ENCODE measurements around the gene KLF5. TPM values are rescaled to one million over a fixed set of nuclear protein-coding genes. Genes with fewer than 3 reads are reported as not detected.
A peak's percentile ranks its signal among the peaks of the same experiment; 100 is the strongest.
"Not testable (repeated sequence)": the region's sequence is repeated elsewhere in the genome, so short reads cannot be mapped to it uniquely, and the experiment has no call there.

KLF5 gene
- total RNA-seq, 8 experiments from 2014 or later = 1.2 to 7.6 (median 1.4) TPM

- no peaks in the 10 kb centered on the region for H3K4me1 ChIP-seq (replicated peaks in 1 of 2)
- no peak for ATAC-seq (replicated peaks in 6 of 8)
- no peak overlapping the region for H3K4me3 ChIP-seq
- 64 to 100% (median 94%) methylated on average over 1 to 3 of the region's 3 CpGs; no CpG with 5 or more reads in 2 of the 10 experiments for WGBS, 10 experiments
- in situ Hi-C loops (cut with MboI; ENCODE audit: low pct_unique_long_range_greater_than_20kb in 2 of 9, low sequenced_read_pairs in 9 of 9, unreplicated experiment in 9 of 9) = no loop called here
- H3K27ac ChIP-seq = no peak overlapping the region
These were observed 20.6 kb downstream of the KLF5 start for GRCh38 chr13:73079359-73079758.

GRCh38 chr13:73081256-73081915, 22.6 kb downstream of the KLF5 start:
- Histone ChIP-seq H3K27ac (no peak overlapping the region), H3K4me3 (no peak overlapping the region), H3K4me1 (replicated peaks in 1 of 2) (no peaks in the 10 kb centered on the region)
- in situ Hi-C loops (cut with MboI; ENCODE audit: low pct_unique_long_range_greater_than_20kb in 2 of 9, low sequenced_read_pairs in 9 of 9, unreplicated experiment in 9 of 9) = no loop called here
- WGBS, 10 experiments = 63 to 100% (median 78%) methylated on average over 1 to 4 of the region's 4 CpGs; no CpG with 5 or more reads in 2 of the 10 experiments
- ATAC-seq (replicated peaks in 6 of 8) = no peak

GRCh38 chr13:73082471-73082870, 23.7 kb downstream of the KLF5 start:
- Histone ChIP-seq H3K4me1 (replicated peaks in 1 of 2) (no peaks in the 10 kb centered on the region), H3K27ac (no peak overlapping the region), H3K4me3 (no peak overlapping the region)
- 14 to 86% (median 59%) methylated on average over 1 to 5 of the region's 5 CpGs; no CpG with 5 or more reads in 1 of the 10 experiments for WGBS, 10 experiments
- in situ Hi-C loops (cut with MboI; ENCODE audit: low pct_unique_long_range_greater_than_20kb in 2 of 9, low sequenced_read_pairs in 9 of 9, unreplicated experiment in 9 of 9) = no loop called here
- ATAC-seq (replicated peaks in 6 of 8) = no peak

- H3K4me3 ChIP-seq = no peak overlapping the region
- in situ Hi-C loops (cut with MboI; ENCODE audit: low pct_unique_long_range_greater_than_20kb in 2 of 9, low sequenced_read_pairs in 9 of 9, unreplicated experiment in 9 of 9) = no loop called here
- WGBS, 10 experiments = 64 to 93% (median 75%) methylated on average over 1 to 4 of the region's 4 CpGs; no CpG with 5 or more reads in 2 of the 10 experiments
- no peak for ATAC-seq (replicated peaks in 6 of 8)
- no peak overlapping the region for H3K27ac ChIP-seq
- H3K4me1 ChIP-seq (replicated peaks in 1 of 2) = no peaks in the 10 kb centered on the region
These were observed 24.1 kb downstream of the KLF5 start for GRCh38 chr13:73082895-73083294.

GRCh38 chr13:73088332-73088935, 29.6 kb downstream of the KLF5 start:
- H3K4me1 ChIP-seq (replicated peaks in 1 of 2) = no peaks in the 10 kb centered on the region
- in situ Hi-C loops (cut with MboI; ENCODE audit: low pct_unique_long_range_greater_than_20kb in 2 of 9, low sequenced_read_pairs in 9 of 9, unreplicated experiment in 9 of 9) = no loop called here
- H3K4me3 ChIP-seq = no peak overlapping the region
- WGBS, 10 experiments = 55 to 100% (median 71%) methylated on average over 1 to 4 of the region's 4 CpGs; no CpG with 5 or more reads in 1 of the 10 experiments
- ATAC-seq (replicated peaks in 6 of 8) = no peak
- no peak overlapping the region for H3K27ac ChIP-seq

GRCh38 chr13:73089213-73089612, 30.4 kb downstream of the KLF5 start:
- Histone ChIP-seq H3K4me1 (replicated peaks in 1 of 2) (no peaks in the 10 kb centered on the region), H3K27ac (no peak overlapping the region), H3K4me3 (no peak overlapping the region)
- ATAC-seq (replicated peaks in 6 of 8) = peak in 1 of 8 experiments; percentile 58
- 14 to 100% (median 85%) methylated on average over 1 to 4 of the region's 4 CpGs for WGBS, 10 experiments
- in situ Hi-C loops (cut with MboI; ENCODE audit: low pct_unique_long_range_greater_than_20kb in 2 of 9, low sequenced_read_pairs in 9 of 9, unreplicated experiment in 9 of 9) = no loop called here

GRCh38 chr13:73090116-73090822, 31.5 kb downstream of the KLF5 start:
- H3K4me1 ChIP-seq (replicated peaks in 1 of 2) = no peaks in the 10 kb centered on the region
- no peak overlapping the region for H3K27ac ChIP-seq
- no peak overlapping the region for H3K4me3 ChIP-seq
- peak; percentile 14 to 96 (median 76) for ATAC-seq (replicated peaks in 6 of 8)
- in situ Hi-C loops (cut with MboI; ENCODE audit: low pct_unique_long_range_greater_than_20kb in 2 of 9, low sequenced_read_pairs in 9 of 9, unreplicated experiment in 9 of 9) = no loop called here
- WGBS, 10 experiments = 45 to 100% (median 74%) methylated on average over 2 to 8 of the region's 8 CpGs; no CpG with 5 or more reads in 1 of the 10 experiments

GRCh38 chr13:73090823-73091187, 32.0 kb downstream of the KLF5 start:
- 0 to 67% (median 0%) methylated on average over 1 of the region's 1 CpG; no CpG with 5 or more reads in 7 of the 10 experiments for WGBS, 10 experiments

GRCh38 chr13:73092829-73093228, 34.0 kb downstream of the KLF5 start:
- H3K27ac ChIP-seq = no peak overlapping the region
- H3K4me3 ChIP-seq = no peak overlapping the region
- no peak for ATAC-seq (replicated peaks in 6 of 8)
- H3K4me1 ChIP-seq (replicated peaks in 1 of 2) = no peaks in the 10 kb centered on the region
- in situ Hi-C loops (cut with MboI; ENCODE audit: low pct_unique_long_range_greater_than_20kb in 2 of 9, low sequenced_read_pairs in 9 of 9, unreplicated experiment in 9 of 9) = no loop called here

More at GRCh38 chr13:73090823-73091187, 32.0 kb downstream of the KLF5 start:
- Histone ChIP-seq H3K27ac (no peak overlapping the region), H3K4me1 (replicated peaks in 1 of 2) (no peaks in the 10 kb centered on the region), H3K4me3 (no peak overlapping the region)
- in situ Hi-C loops (cut with MboI; ENCODE audit: low pct_unique_long_range_greater_than_20kb in 2 of 9, low sequenced_read_pairs in 9 of 9, unreplicated experiment in 9 of 9) = no loop called here
- ATAC-seq (replicated peaks in 6 of 8) = peak in 1 of 8 experiments; percentile 10

- no peaks in the 10 kb centered on the region for H3K4me1 ChIP-seq (replicated peaks in 1 of 2)
- H3K27ac ChIP-seq = no peak overlapping the region
- no peak overlapping the region for H3K4me3 ChIP-seq
- in situ Hi-C loops (cut with MboI; ENCODE audit: low pct_unique_long_range_greater_than_20kb in 2 of 9, low sequenced_read_pairs in 9 of 9, unreplicated experiment in 9 of 9) = no loop called here
- WGBS, 10 experiments = 0 to 100% (median 79%) methylated on average over 1 to 2 of the region's 2 CpGs; no CpG with 5 or more reads in 3 of the 10 experiments
- ATAC-seq (replicated peaks in 6 of 8) = no peak
These were observed 37.4 kb downstream of the KLF5 start for GRCh38 chr13:73096173-73096572.

GRCh38 chr13:73096638-73097037, 37.8 kb downstream of the KLF5 start:
- ATAC-seq (replicated peaks in 6 of 8) = no peak
- 70 to 100% (median 79%) methylated on average over 1 to 5 of the region's 5 CpGs; no CpG with 5 or more reads in 2 of the 10 experiments for WGBS, 10 experiments
- no peaks in the 10 kb centered on the region for H3K4me1 ChIP-seq (replicated peaks in 1 of 2)
- H3K27ac ChIP-seq = no peak overlapping the region
- no peak overlapping the region for H3K4me3 ChIP-seq
- in situ Hi-C loops (cut with MboI; ENCODE audit: low pct_unique_long_range_greater_than_20kb in 2 of 9, low sequenced_read_pairs in 9 of 9, unreplicated experiment in 9 of 9) = no loop called here

- 68 to 100% (median 80%) methylated on average over 1 to 7 of the region's 10 CpGs; no CpG with 5 or more reads in 1 of the 10 experiments for WGBS, 10 experiments
- ATAC-seq (replicated peaks in 6 of 8); in situ Hi-C loops (cut with MboI; ENCODE audit: low pct_unique_long_range_greater_than_20kb in 2 of 9, low sequenced_read_pairs in 9 of 9, unreplicated experiment in 9 of 9); H3K4me1 ChIP-seq (replicated peaks in 1 of 2); H3K27ac ChIP-seq; H3K4me3 ChIP-seq: not testable (repeated sequence)
These were observed 42.0 kb downstream of the KLF5 start for GRCh38 chr13:73100781-73101180.

- H3K27ac ChIP-seq = no peak overlapping the region
- no peak overlapping the region for H3K4me3 ChIP-seq
- in situ Hi-C loops (cut with MboI; ENCODE audit: low pct_unique_long_range_greater_than_20kb in 2 of 9, low sequenced_read_pairs in 9 of 9, unreplicated experiment in 9 of 9) = no loop called here
These were observed 42.7 kb downstream of the KLF5 start for GRCh38 chr13:73101351-73102007.

More at GRCh38 chr13:73101351-73102007, 42.7 kb downstream of the KLF5 start:
- WGBS, 10 experiments = 35 to 100% (median 83%) methylated on average over 1 to 2 of the region's 2 CpGs; no CpG with 5 or more reads in 1 of the 10 experiments
- no peaks in the 10 kb centered on the region for H3K4me1 ChIP-seq (replicated peaks in 1 of 2)
- no peak for ATAC-seq (replicated peaks in 6 of 8)
